WTC11 (cell line): Measurements from ENCODE around the gene SRSF9. TPM values are rescaled to one million over a fixed set of nuclear protein-coding genes. Genes with fewer than 3 reads are reported as not detected.

Experiments
- ATAC-seq: fragments of 200-7000 bp; cut with Tn5 transposase; 2 replicates; pipeline ENCODE4 v1.10.0; 2021; ENCODE audit warnings: mild to moderate bottlenecking, moderate library complexity
- CTCF ChIA-PET: fragments of 300-600 bp; sonication (Branson Sonifier 250); formaldehyde crosslinking; loops from one replicate; lab custom pipeline; 2021; ENCODE audit warnings: antibody characterized with exemption; lab: Charles Lee
- POLR2A ChIA-PET: fragments of 350-600 bp; sonication (Branson Sonifier 250); formaldehyde crosslinking; loops from one replicate; lab custom pipeline; 2021; ENCODE audit warnings: antibody characterized with exemption; lab: Charles Lee
- DNase-seq: peaks from one replicate; pipeline ENCODE4 v3.0.0; 2021; ENCODE audit warnings: low spot score
- H3K27ac Mint-ChIP-seq: 2 replicates; pipeline ENCODE4 v1.8.0; 2021; ENCODE audit warnings: mixed read lengths
- H3K27me3 Mint-ChIP-seq: 2 replicates; pipeline ENCODE4 v1.8.0; 2021; ENCODE audit warnings: low read depth, mild to moderate bottlenecking, moderate library complexity, mixed read lengths
- H3K36me3 Mint-ChIP-seq: 2 replicates; pipeline ENCODE4 v1.8.0; 2021; ENCODE audit warnings: mixed read lengths
- H3K4me1 Mint-ChIP-seq: 2 replicates; pipeline ENCODE4 v1.8.0; 2022; ENCODE audit warnings: mixed read lengths
- H3K4me3 Mint-ChIP-seq: 2 replicates; pipeline ENCODE4 v1.8.0; 2021; ENCODE audit warnings: mild to moderate bottlenecking, moderate library complexity, mixed read lengths
- H3K9me3 Mint-ChIP-seq: 2 replicates; pipeline ENCODE4 v1.8.0; 2021; ENCODE audit warnings: mixed read lengths
- ARID4B ChIP-seq: sonication (generic); formaldehyde crosslinking; IDR thresholded peaks from 2 replicates; pipeline ENCODE4 v1.8.0; 2023; ENCODE audit warnings: missing genetic modification reagents, mild to moderate bottlenecking, borderline replicate concordance
- ATF2 ChIP-seq: sonication (generic); formaldehyde crosslinking; IDR thresholded peaks from 2 replicates; pipeline ENCODE4 v1.8.1; 2022; ENCODE audit warnings: low read depth, missing genetic modification reagents, borderline replicate concordance
- CTCF ChIP-seq: fragments of 200-600 bp; IDR thresholded peaks from 2 replicates; pipeline ENCODE4 v1.8.0; 2022; ENCODE audit warnings: antibody characterized with exemption
- E2F5 ChIP-seq: sonication (generic); formaldehyde crosslinking; IDR thresholded peaks from 2 replicates; pipeline ENCODE4 v1.8.1; 2022; ENCODE audit warnings: mild to moderate bottlenecking, moderate library complexity, missing genetic modification reagents
- JAZF1 ChIP-seq: fragments of 250-450 bp; sonication (Bioruptor Pico); IDR thresholded peaks from 2 replicates; pipeline ENCODE4 v1.9.0; 2021; ENCODE audit warnings: moderate library complexity, mild to moderate bottlenecking, inconsistent platforms
- NFE2L1 ChIP-seq: sonication (generic); formaldehyde crosslinking; IDR thresholded peaks from 2 replicates; pipeline ENCODE4 v1.8.1; 2023; ENCODE audit warnings: missing genetic modification reagents
- PRDM15 ChIP-seq: sonication (generic); formaldehyde crosslinking; IDR thresholded peaks from 2 replicates; pipeline ENCODE4 v1.8.0; 2022; ENCODE audit warnings: missing genetic modification reagents
- TP53 ChIP-seq: sonication (generic); formaldehyde crosslinking; IDR thresholded peaks from 2 replicates; pipeline ENCODE4 v1.8.1; 2023; ENCODE audit warnings: mild to moderate bottlenecking, missing genetic modification reagents
- total RNA-seq: library from RNA; stranded (reverse); gene quantifications from 3 replicates; pipeline ENCODE4 v1.2.3, GENCODE V29; 2021

SRSF9 gene
- total RNA-seq, 1 experiment from 2014 or later, result 286 TPM

GRCh38 chr12:120444676-120445075 is 24.9 kb downstream of the SRSF9 start:
- Mint-ChIP-seq H3K27me3 (no peaks in the 10 kb centered on the region), H3K9me3 (no peaks in the 10 kb centered on the region), H3K4me1 (peaks cover 24% of the 10 kb centered on the region), H3K36me3 (peaks cover 60% of the 10 kb centered on the region), H3K4me3 (peak overlapping the region; percentile 99), H3K27ac (no peak overlapping the region)
- ATAC-seq, result no peak
- no peak for DNase-seq
- POLR2A ChIA-PET, result no interaction called here
- CTCF ChIA-PET, result interaction anchor here (1.0 to 2.6 kb wide), 3 partner anchors 13 to 88 kb away, joined by 4 to 11 read pairs (median 4); no protein-coding TSS in a partner anchor
- no peak for TF ChIP-seq CTCF
- TF ChIP-seq E2F5 (CRISPR knock-in tag), result no peak
- TF ChIP-seq TP53, result no peak

GRCh38 chr12:120439646-120440247 is 29.8 kb downstream of the SRSF9 start:
- Mint-ChIP-seq H3K27me3 (no peaks in the 10 kb centered on the region), H3K27ac (peak overlapping the region; percentile 36; the same call in 1 of the 2 replicates), H3K9me3 (no peaks in the 10 kb centered on the region), H3K4me1 (peaks cover 19% of the 10 kb centered on the region), H3K4me3 (peak overlapping the region; percentile 36; the same call in 1 of the 2 replicates), H3K36me3 (peaks cover 38% of the 10 kb centered on the region)
- CTCF ChIA-PET, result interaction anchor here (1.2 to 1.6 kb wide), 5 partner anchors 28 to 138 kb away, joined by 3 to 6 read pairs (median 4); partner anchors contain the start of gene SIRT4
- DNase-seq, result peak; percentile 76
- ATAC-seq, result peak; percentile 36
- POLR2A ChIA-PET, result interaction anchor here (0.5 kb wide), 1 partner anchor 117 kb away, joined by 4 read pairs; no protein-coding TSS in a partner anchor
- no peak for TF ChIP-seq JAZF1 (CRISPR knock-in tag)
- TF ChIP-seq ARID4B, result no peak
- TF ChIP-seq ATF2 (CRISPR knock-in tag), result no peak
- no peak for TF ChIP-seq PRDM15
- no peak for TF ChIP-seq NFE2L1 (CRISPR knock-in tag)
- TF ChIP-seq CTCF, result peak; percentile 54; the same call in 1 of the 2 replicates
